ENCODE data around the gene INO80B.
"Not testable (repeated sequence)": the region's sequence is repeated elsewhere in the genome, so short reads cannot be mapped to it uniquely, and the experiment has no call there.

INO80B gene

GRCh38 chr2:74474899-74475298, 20.0 kb downstream of the INO80B start:
- H3K4me3 ChIP-seq: no peak overlapping the region
- peaks cover 15 to 47% (median 26%) of the 10 kb centered on the region in 3 donors for H3K36me3 ChIP-seq
- intact Hi-C loops (cut with DNase I; ENCODE audit: low total_unique reads): no loop called here
- no peaks in the 10 kb centered on the region for H3K9me3 ChIP-seq
- H3K27ac ChIP-seq: no peak overlapping the region
- no peaks in the 10 kb centered on the region for H3K27me3 ChIP-seq
- peaks cover 0 to 25% (median 15%) of the 10 kb centered on the region in 4 donors for H3K4me1 ChIP-seq
- DNase-seq: no peak
- no peak for TF ChIP-seq CTCF (IDR thresholded peaks at IDR 0.05)

- H3K27me3 ChIP-seq: no peaks in the 10 kb centered on the region
- no peak for TF ChIP-seq CTCF (IDR thresholded peaks at IDR 0.05)
- DNase-seq: no peak
- peak overlapping the region; percentile 84 to 86 for H3K4me3 ChIP-seq
- peaks cover 10 to 50% (median 26%) of the 10 kb centered on the region in 3 donors for H3K36me3 ChIP-seq
- intact Hi-C loops (cut with DNase I; ENCODE audit: low total_unique reads): loop anchor here (5.0 kb wide), 1 partner anchor 46 kb away; the partner anchor contains the start of genes AUP1, DQX1 and HTRA2
- H3K9me3 ChIP-seq: no peaks in the 10 kb centered on the region
- H3K4me1 ChIP-seq: peaks cover 0 to 35% (median 26%) of the 10 kb centered on the region in 4 donors
- H3K27ac ChIP-seq: peak overlapping the region; percentile 83 to 95
Measured at GRCh38 chr2:74481431-74481830, 26.5 kb downstream of the INO80B start.

- Histone ChIP-seq H3K4me3 (peak overlapping the region; percentile 84 to 86), H3K4me1 (peaks cover 0 to 35% (median 26%) of the 10 kb centered on the region in 4 donors), H3K27ac (peak overlapping the region; percentile 83 to 95), H3K9me3 (no peaks in the 10 kb centered on the region), H3K36me3 (peaks cover 17 to 53% (median 26%) of the 10 kb centered on the region in 3 donors), H3K27me3 (no peaks in the 10 kb centered on the region)
- intact Hi-C loops (cut with DNase I; ENCODE audit: low total_unique reads): loop anchor here (2.0 to 5.0 kb wide), 2 partner anchors 27 to 45 kb away; partner anchors contain the start of genes AUP1, DQX1, HTRA2 and INO80B
- peak; percentile 67 for DNase-seq
- TF ChIP-seq CTCF (IDR thresholded peaks at IDR 0.05): no peak
Measured at GRCh38 chr2:74481961-74482800, 27.3 kb downstream of the INO80B start.

- peak; percentile 79 to 88 for TF ChIP-seq CTCF (IDR thresholded peaks at IDR 0.05)
- peaks cover 17 to 50% (median 23%) of the 10 kb centered on the region in 3 donors for H3K36me3 ChIP-seq
Measured at GRCh38 chr2:74482801-74483674, 28.2 kb downstream of the INO80B start, which contains the start of the genes CCDC142 and TTC31. TSS of gene CCDC142 (minus strand) at chr2:74482998. CDS start at chr2:74482837, 161 bp downstream. TSS of gene TTC31 (plus strand) at chr2:74483081. CDS start at chr2:74483096, 15 bp downstream.

GRCh38 chr2:74483675-74484164, 28.8 kb downstream of the INO80B start:
- peak overlapping the region; percentile 83 to 95 for H3K27ac ChIP-seq
- H3K9me3 ChIP-seq, H3K27me3 ChIP-seq, DNase-seq: not testable (repeated sequence)
- intact Hi-C loops (cut with DNase I; ENCODE audit: low total_unique reads): loop anchor here (1.0 to 5.0 kb wide), 3 partner anchors 29 to 104 kb away; partner anchors contain the start of genes AUP1, DQX1, HTRA2 and INO80B
- peak overlapping the region; percentile 84 to 86 for H3K4me3 ChIP-seq
- H3K4me1 ChIP-seq: peaks cover 0 to 35% (median 26%) of the 10 kb centered on the region in 4 donors
- peaks cover 17 to 50% (median 18%) of the 10 kb centered on the region in 3 donors for H3K36me3 ChIP-seq

More at GRCh38 chr2:74482801-74483674, 28.2 kb downstream of the INO80B start, which contains the start of the genes CCDC142 and TTC31:
- H3K4me1 ChIP-seq: peaks cover 0 to 35% (median 26%) of the 10 kb centered on the region in 4 donors
- no peaks in the 10 kb centered on the region for H3K27me3 ChIP-seq
- H3K27ac ChIP-seq: peak within 1 kb of the TSS; percentile 83 to 95
- peak; percentile 98 to 99 for DNase-seq
- intact Hi-C loops (cut with DNase I; ENCODE audit: low total_unique reads): loop anchor here (2.0 to 5.0 kb wide), 2 partner anchors 28 to 44 kb away; partner anchors contain the start of genes AUP1, DQX1, HTRA2 and INO80B
- H3K4me3 ChIP-seq: peak within 1 kb of the TSS; percentile 84 to 86
- H3K9me3 ChIP-seq: no peaks in the 10 kb centered on the region

Data from tibial artery (tissue), 4 donors.